NCI-H1694 (cell line): ENCODE data around the gene GCC2.
A peak's percentile ranks its signal among the peaks of the same experiment; 100 is the strongest.
"Not testable (repeated sequence)": the region's sequence is repeated elsewhere in the genome, so short reads cannot be mapped to it uniquely, and the experiment has no call there.

Experiments
- DNase-seq: peaks from one replicate; lab custom pipeline; 2025; lab: John Stamatoyannopoulos, UW

The GCC2 gene

GRCh38 chr2:108525258-108525657 is 76.3 kb downstream of the GCC2 start:
- DNase-seq = not testable (repeated sequence)

DNA sequence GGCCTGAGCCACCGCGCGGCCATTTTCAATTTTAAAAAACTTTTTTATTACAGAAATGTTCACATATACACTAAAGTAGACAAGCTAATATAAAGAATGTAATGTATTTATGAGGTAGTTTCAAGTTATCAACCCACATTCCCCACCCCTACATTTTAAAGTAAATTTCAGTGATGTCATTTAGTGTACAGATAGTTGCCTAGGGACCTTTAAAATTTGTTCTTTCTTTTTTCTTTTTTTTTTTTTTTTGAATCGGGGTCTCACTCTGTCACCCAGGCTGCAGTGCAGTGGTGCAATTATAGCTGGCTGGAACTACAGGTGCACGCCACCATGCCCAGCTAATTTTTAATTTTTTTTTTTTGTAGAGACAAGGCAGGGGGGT is 82.7 kb downstream of the GCC2 start:
- DNase-seq = no peak

DNA sequence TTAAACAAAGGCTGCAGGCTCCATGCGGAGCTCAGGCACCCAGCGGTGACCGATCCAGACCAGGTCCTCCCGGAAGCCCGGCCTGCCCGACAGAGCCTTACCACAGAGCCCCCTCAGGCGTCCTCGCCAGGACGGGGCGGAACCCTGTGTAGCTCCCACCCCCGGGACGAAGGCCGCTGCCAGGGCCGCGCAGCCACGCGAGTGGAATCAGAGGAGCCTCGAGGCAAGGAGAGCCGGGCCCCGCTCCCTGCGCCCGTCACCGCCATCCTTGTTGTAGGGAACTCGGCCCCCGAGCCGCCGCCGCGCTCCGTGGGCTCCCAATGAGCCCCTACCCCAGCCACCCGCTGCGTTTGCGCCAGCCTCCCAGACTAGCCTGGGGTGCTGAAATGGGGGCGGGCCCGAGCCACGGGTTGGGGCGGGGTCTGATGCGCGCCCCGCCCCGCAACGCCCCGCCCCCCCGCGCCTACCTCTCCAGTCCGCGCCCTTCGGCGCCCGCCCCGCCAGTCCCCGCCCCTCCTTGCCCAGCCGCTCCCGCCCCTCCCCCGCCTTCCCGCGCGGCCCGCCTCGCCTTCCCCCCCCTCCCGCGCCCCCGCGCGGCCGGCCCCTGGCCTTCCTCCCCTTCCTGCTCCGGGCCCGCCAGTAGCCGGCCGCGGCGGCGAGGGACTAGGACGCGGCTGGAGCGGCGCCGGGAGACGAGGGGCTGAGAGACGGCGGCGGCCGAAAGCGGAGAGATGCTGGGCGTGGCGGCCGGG is 85.0 kb downstream of the GCC2 start, which contains the start of gene LIMS1:
Gene LIMS1 (plus strand): TSS at position 639 of the 752 bp plus-strand sequence. CDS start 93 bp downstream, at position 732.
- peak; percentile 73 for DNase-seq

DNA sequence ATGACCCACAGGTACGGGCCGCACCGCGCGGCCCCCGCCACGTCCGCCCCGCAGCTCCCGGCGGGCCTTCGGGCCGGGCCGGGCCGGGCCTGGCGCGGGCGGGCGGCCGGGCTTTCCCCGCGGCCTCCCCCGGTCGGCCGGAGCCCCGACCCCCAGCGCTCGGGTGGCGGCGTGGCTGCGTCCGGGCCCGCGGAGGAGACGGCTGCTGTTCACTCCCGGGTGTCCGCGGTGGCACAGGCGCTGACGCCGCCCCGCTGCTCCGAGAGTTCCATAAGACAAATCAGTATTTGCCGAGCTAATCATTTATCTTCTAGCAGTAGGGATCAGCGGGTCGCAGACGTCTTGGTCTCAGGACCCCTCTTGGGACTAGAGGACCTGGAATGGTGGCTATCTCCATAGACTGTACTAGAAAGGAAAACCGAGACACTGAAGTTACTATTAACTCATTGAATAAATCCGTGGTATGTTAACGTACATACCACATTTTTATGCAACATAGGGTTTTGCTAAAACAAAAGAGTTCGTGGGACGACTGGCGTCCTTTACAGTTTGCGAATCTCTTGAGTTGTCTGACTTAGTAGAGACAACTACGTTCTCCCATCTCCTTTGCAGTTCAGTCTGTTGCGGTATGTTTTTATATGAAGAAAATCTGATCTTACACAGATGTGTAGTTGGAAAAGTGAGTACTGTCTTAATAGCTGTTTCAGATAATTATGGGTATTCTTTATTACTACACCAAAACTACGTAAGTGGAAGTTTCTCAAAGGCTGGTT is 85.8 kb downstream of the GCC2 start:
- peak; percentile 19 for DNase-seq

DNA sequence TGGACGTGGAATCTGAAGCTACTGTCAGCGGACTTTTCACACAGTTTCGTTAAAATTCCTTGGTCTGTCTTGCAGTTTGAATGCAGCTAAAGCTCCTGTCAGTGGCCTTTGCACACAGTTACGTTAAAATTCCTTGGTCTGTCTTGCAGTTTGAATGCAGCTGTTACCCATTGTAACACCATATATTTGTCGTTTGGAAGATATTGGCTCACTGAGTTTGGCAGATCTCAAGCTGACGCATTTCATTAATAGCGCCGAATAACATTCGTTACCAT is 86.3 kb downstream of the GCC2 start:
- DNase-seq = no peak

DNA sequence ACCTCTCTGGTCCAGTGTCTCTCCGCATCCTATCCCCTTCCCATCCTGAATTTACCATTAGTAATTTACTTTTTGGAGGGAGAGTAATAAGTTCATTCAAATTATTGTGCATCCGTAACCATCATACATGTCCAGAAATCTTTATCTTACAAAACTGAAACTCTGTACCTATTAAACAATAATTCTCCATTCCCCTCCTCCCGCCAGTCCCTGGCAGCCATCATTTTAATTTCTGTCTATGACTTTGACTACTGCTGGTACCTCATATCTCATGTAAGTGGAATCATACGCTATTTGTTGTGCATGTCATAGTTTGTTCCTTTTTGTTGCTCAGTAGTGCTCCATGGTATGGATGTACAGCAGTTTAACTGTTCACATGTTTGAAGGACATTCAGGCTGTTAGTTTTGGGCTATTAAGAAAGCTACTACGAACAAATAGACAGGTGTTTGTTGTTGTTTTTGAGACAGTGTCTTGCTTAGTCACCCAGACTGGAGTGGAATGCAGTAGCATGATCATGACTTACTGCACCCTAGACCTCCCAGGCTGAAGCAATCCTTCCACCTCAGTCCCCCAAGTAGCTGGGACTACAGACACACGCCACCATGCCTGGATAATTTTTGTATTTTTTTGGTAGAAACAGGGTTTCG is 87.3 kb downstream of the GCC2 start:
- no peak for DNase-seq

DNA sequence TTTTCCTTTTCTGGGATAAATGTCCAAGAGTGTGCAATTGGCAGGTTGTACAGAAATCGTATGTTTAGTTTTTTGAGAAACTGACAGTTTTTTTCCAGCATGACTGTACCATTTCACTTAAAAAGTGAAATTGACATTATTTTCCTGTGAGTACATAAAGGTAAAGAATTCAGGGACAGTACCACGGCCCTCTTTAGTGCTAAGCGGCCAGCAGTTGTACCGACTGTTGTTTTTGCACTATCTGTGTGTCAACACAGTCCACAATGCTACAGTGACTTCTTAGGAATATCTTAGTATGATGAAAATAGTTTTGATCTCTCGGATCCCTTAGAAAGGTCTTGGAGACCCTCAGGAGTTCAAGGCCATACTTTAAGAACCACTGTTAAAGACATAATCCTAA is 87.9 kb downstream of the GCC2 start:
- DNase-seq = no peak

DNA sequence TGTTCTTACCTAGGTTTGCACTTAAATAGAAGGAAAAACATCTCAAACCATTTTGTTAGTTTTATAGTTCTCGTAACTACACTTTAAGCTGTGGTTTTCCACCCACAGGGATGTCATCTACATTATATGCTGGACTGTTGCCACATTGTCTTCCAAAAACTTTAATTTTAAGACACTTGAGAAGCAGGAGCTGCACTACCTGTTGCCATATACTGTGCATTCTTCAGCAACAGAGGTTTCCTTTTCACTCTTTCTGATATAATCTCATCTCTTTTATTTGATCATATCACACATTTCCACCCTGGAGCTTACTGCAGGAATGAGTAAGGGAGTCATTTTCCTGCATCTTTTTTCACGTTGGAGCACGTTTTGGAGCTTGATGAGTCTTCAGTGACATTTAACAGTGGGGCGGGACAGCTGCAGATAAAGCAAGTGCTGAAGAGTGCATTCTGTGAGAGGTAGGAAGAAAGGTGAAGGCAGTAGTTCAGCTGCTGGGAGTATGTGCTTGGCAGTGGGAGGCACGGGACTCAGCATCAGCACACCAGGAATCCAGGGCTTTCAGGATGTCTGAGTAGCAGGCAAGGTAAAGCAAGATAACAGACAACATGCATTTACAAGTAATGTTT is 89.1 kb downstream of the GCC2 start:
- DNase-seq = no peak

- DNase-seq = no peak
Observed at GRCh38 chr2:108541451-108541850, 92.4 kb downstream of the GCC2 start.

DNA sequence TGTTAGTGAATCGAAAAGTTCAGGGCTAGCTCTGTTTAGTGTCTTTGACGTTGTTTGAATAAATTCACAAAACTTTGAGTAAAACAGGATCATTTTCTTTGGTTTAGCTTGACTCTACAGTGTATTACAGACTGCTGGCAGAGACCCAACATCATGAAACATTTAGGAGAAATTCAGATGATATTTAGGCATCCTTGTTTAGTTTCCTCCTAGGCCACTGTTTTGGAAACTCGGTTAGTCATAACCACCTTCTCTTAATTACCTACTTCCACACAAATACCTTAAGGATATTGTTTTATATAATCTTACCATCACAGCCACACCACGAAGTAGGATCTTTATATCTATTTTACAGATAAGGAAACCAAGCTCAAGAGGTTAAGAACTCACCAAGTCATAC is 93.1 kb downstream of the GCC2 start:
- no peak for DNase-seq

GRCh38 chr2:108547606-108548005 is 98.6 kb downstream of the GCC2 start:
- DNase-seq = no peak

DNA sequence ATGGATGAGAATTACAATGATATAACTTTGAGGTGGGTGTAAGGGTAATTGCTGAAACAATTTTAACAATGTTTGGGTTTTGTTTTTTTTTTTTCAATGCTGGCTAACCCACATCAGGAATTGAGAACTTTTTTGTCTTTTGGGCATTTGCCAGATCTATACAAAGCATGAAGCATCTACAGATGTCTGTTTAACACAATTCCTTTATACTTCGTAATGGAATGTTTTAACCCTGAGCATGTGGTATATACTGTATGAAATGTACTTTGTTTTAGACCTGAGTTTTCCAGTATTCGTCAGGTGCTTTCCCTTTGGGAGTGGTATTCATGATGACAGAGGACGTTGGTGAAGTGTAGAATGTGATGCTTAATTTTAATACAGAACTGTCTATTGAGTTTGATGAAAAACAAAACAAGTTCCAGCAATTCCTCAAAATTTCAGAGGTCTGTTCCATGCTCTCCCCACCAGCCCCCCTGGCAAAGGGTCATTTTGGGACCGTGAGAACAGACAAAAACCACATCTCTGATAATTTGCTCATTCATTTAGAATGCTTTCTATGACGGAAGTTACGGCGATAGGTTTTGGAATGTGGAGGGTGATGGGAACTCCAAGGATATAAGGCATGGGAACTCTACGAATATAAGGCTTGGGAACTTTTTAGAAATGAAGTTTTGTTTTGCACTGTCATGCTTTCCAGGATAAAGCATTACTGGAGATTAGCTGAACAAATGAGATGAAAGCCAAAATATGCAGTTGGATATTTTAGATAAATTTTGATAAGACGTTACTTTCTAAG is 99.4 kb downstream of the GCC2 start:
- DNase-seq = no peak

- no peak for DNase-seq
Observed at GRCh38 chr2:108552566-108552965, 103.6 kb downstream of the GCC2 start.

GRCh38 chr2:108553209-108553919 is 104.4 kb downstream of the GCC2 start:
- no peak for DNase-seq

DNA sequence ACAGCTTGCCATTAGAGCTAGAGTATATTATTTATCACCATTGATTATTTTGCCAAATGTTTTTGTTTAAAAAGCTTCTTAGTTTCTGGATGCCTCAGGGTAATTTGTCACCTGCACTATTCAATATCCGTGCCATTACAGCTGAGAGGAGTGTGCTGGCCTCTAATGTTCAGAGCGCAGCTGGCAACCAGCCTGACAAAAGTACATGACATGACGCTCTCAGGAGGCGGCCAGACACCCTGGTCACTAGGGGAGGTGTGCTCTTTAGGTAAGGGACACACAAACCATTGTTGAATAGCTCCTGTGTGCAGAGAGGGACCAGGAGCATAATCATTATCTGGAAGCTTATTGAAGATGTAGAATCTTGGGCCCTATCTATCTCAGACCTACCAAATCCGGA is 105.5 kb downstream of the GCC2 start:
- DNase-seq = no peak

GRCh38 chr2:108555572-108555971 is 106.6 kb downstream of the GCC2 start:
- no peak for DNase-seq

GRCh38 chr2:108556581-108556980 is 107.6 kb downstream of the GCC2 start:
- not testable (repeated sequence) for DNase-seq
